Smooth muscle cell (in vitro differentiated cells): ENCODE data around the gene C20orf141. TPM values are rescaled to one million over a fixed set of nuclear protein-coding genes. Genes with fewer than 3 reads are reported as not detected.

ENCODE experiments used
- DNase-seq: peaks from one replicate; lab custom pipeline; 2025; ENCODE audit not compliant: unreplicated experiment; lab: John Stamatoyannopoulos, UW
- H2AFZ ChIP-seq: fragments of 200-600 bp; sonication (generic); 2 replicates; pipeline ENCODE4 v1.6.0; 2016; ENCODE audit warnings: antibody characterized with exemption, low read depth, mild to moderate bottlenecking
- H3F3A ChIP-seq: fragments of 200-600 bp; sonication (generic); 2 replicates; pipeline ENCODE4 v1.6.0; 2017; ENCODE audit warnings: antibody characterized with exemption, low read depth
- H3K27ac ChIP-seq: fragments of 200-600 bp; sonication (generic); 2 replicates; pipeline ENCODE4 v1.5.1; 2016; ENCODE audit warnings: low read depth, mild to moderate bottlenecking
- H3K27me3 ChIP-seq: fragments of 200-600 bp; sonication (generic); 2 replicates; pipeline ENCODE4 v1.6.1; 2016; ENCODE audit warnings: low read depth, mild to moderate bottlenecking
- H3K36me3 ChIP-seq: fragments of 200-600 bp; sonication (generic); 2 replicates; pipeline ENCODE4 v1.5.1; 2016; ENCODE audit warnings: low read depth
- H3K4me1 ChIP-seq: fragments of 200-600 bp; sonication (generic); 2 replicates; pipeline ENCODE4 v1.5.1; 2016; ENCODE audit warnings: low read depth
- H3K4me2 ChIP-seq: fragments of 200-600 bp; sonication (generic); 2 replicates; pipeline ENCODE4 v1.6.0; 2016; ENCODE audit warnings: mild to moderate bottlenecking
- H3K4me3 ChIP-seq: fragments of 200-600 bp; sonication (generic); 2 replicates; pipeline ENCODE4 v1.5.1; 2016; ENCODE audit warnings: mild to moderate bottlenecking
- H3K79me2 ChIP-seq: fragments of 200-600 bp; sonication (generic); 2 replicates; pipeline ENCODE4 v1.6.0; 2016; ENCODE audit warnings: low read depth, mild to moderate bottlenecking
- H3K9ac ChIP-seq: fragments of 200-600 bp; sonication (generic); 2 replicates; pipeline ENCODE4 v1.6.0; 2016; ENCODE audit warnings: low read depth
- H3K9me3 ChIP-seq: fragments of 200-600 bp; sonication (generic); replicated peaks from 2 replicates; pipeline ENCODE4 v1.5.1; 2016; ENCODE audit warnings: low read depth
- H4K20me1 ChIP-seq: fragments of 200-600 bp; sonication (generic); 2 replicates; pipeline ENCODE4 v1.6.0; 2016; ENCODE audit warnings: low read depth
- CTCF ChIP-seq: fragments of 200-600 bp; sonication (generic); IDR thresholded peaks from 2 replicates; pipeline ENCODE4 v1.5.1; 2017; ENCODE audit warnings: borderline replicate concordance, mild to moderate bottlenecking, antibody characterized with exemption; ENCODE audit not compliant: insufficient read depth, poor library complexity, severe bottlenecking
- WGBS: methylation state at CpG from one replicate; pipeline ENCODE4 v1.1.7; 2016; ENCODE audit warnings: low lambda C conversion rate; 5-methylcytosine and 5-hydroxymethylcytosine counted together
- polyA plus RNA-seq: library from polyadenylated mRNA; unstranded; fragments of >200 nt; fragmentation: Nextera tagmentation; extraction: Ambion mirVana; gene quantifications from 2 replicates; pipeline ENCODE4 v1.2.1, GENCODE V29; 2016
- total RNA-seq: library from RNA; depleted of rRNA; stranded (reverse); fragments of >200 nt; gene quantifications from 2 replicates; pipeline ENCODE4 v1.2.3, GENCODE V29; 2014

Gene C20orf141
- total and polyA plus RNA-seq, 2 experiments from 2014 or later, result not detected

- Histone ChIP-seq H3K27ac (no peak overlapping the region), H3K4me2 (no peak overlapping the region), H3K36me3 (no peaks in the 10 kb centered on the region), H2AFZ (no peak overlapping the region), H4K20me1 (peaks cover 15% of the 10 kb centered on the region), H3F3A (no peaks in the 10 kb centered on the region), H3K9ac (no peak overlapping the region), H3K79me2 (peaks cover under 1% of the 10 kb centered on the region), H3K4me3 (no peak overlapping the region), H3K27me3 (no peaks in the 10 kb centered on the region), H3K9me3 (no peaks in the 10 kb centered on the region), H3K4me1 (no peaks in the 10 kb centered on the region)
- WGBS, result 93% methylated on average over 4 of the region's 4 CpGs
- no peak for DNase-seq
- TF ChIP-seq CTCF, result no peak
These were observed 34.7 kb downstream of the C20orf141 start for GRCh38 chr20:2849529-2849928.

DNA sequence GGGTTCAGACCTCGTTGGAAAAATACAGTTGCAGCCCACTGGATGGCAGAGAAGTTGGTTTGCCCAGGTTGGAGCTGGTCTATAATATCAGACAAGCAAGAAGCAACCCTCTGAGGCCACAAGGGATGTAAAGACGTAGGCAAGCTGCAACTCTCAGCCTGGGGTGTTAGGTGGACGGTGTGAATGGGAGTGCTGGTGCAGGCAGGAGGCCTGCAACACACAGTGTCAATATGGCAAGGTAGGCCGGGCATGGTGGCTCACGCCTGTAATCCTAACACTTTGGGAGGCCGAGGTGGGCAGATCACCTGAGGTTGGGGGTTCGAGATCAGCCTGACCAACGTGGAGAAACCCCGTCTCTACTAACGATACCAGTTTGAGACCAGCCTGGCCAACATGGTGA, 36.3 kb downstream of the C20orf141 start:
- Histone ChIP-seq H3K4me1 (no peaks in the 10 kb centered on the region), H3K27me3 (no peaks in the 10 kb centered on the region), H2AFZ (no peak overlapping the region), H3K36me3 (no peaks in the 10 kb centered on the region), H3K79me2 (no peaks in the 10 kb centered on the region), H3F3A (no peaks in the 10 kb centered on the region), H3K27ac (no peak overlapping the region), H3K4me3 (no peak overlapping the region), H3K4me2 (no peak overlapping the region), H3K9me3 (no peaks in the 10 kb centered on the region), H3K9ac (no peak overlapping the region), H4K20me1 (peaks cover 20% of the 10 kb centered on the region)
- TF ChIP-seq CTCF, result no peak
- no peak for DNase-seq
- WGBS, result 95% methylated on average over 10 of the region's 10 CpGs

- WGBS, result 96% methylated on average over 2 of the region's 2 CpGs
These were observed 43.8 kb downstream of the C20orf141 start for GRCh38 chr20:2858591-2858990.

More at GRCh38 chr20:2858591-2858990, 43.8 kb downstream of the C20orf141 start:
- no peak for DNase-seq
- no peak overlapping the region for H3K4me2 ChIP-seq
- H3K9ac ChIP-seq, result no peak overlapping the region
- H3K4me1 ChIP-seq, result no peaks in the 10 kb centered on the region
- no peak overlapping the region for H2AFZ ChIP-seq
- no peak overlapping the region for H3K27ac ChIP-seq
- no peaks in the 10 kb centered on the region for H3K36me3 ChIP-seq
- no peaks in the 10 kb centered on the region for H3F3A ChIP-seq
- no peaks in the 10 kb centered on the region for H3K9me3 ChIP-seq
- H4K20me1 ChIP-seq, result peaks cover 37% of the 10 kb centered on the region
- no peaks in the 10 kb centered on the region for H3K27me3 ChIP-seq
- H3K4me3 ChIP-seq, result no peak overlapping the region
- H3K79me2 ChIP-seq, result no peaks in the 10 kb centered on the region
- no peak for TF ChIP-seq CTCF
